H1 (cell line): ENCODE results near the gene MSANTD7. TPM values are rescaled to one million over a fixed set of nuclear protein-coding genes. Genes with fewer than 3 reads are reported as not detected.

Experiments
- CTCF ChIA-PET: fragments of 300-600 bp; sonication (Branson Sonifier 250); formaldehyde crosslinking; loops from one replicate; lab custom pipeline; 2021; ENCODE audit not compliant: partially characterized antibody; lab: Charles Lee
- POLR2A ChIA-PET: fragments of 300-600 bp; sonication (Branson Sonifier 250); formaldehyde crosslinking; loops from one replicate; lab custom pipeline; 2021; ENCODE audit warnings: inconsistent platforms; ENCODE audit not compliant: partially characterized antibody; lab: Charles Lee
- DNase-seq, 2 experiments: peaks; one replicate each; pipeline versions ENCODE4 v3.0.0 to v3.0.0-alpha.2; 2010 to 2022; ENCODE audit warnings: low spot score in 2 of 2, low read depth in 1 of 2, mixed read lengths in 1 of 2
- FAIRE-seq: peaks from 2 replicates; lab custom pipeline; 2011; peaks lifted over from hg19 to GRCh38; lab: Jason Lieb, UNC
- H2AFZ ChIP-seq: 2 replicates; pipeline ENCODE4 v1.8.1; 2012; ENCODE audit warnings: low read length, inconsistent platforms
- H2AK5ac ChIP-seq: 2 replicates; pipeline ENCODE4 v1.6.1; 2013; ENCODE audit warnings: low read depth, low read length
- H2BK120ac ChIP-seq: replicated peaks from 2 replicates; pipeline ENCODE3; 2013; ENCODE audit warnings: low read depth, low read length, inconsistent platforms
- H2BK12ac ChIP-seq: 2 replicates; pipeline ENCODE4 v1.6.1; 2013; ENCODE audit warnings: low read depth, low read length
- H2BK15ac ChIP-seq: 2 replicates; pipeline ENCODE4 v1.6.1; 2013; ENCODE audit warnings: low read length
- H2BK20ac ChIP-seq: 2 replicates; pipeline ENCODE4 v1.6.1; 2013; ENCODE audit warnings: low read length
- H2BK5ac ChIP-seq: 2 replicates; pipeline ENCODE4 v1.6.1; 2013; ENCODE audit warnings: low read depth, low read length
- H3K14ac ChIP-seq: 2 replicates; pipeline ENCODE4 v1.6.1; 2013; ENCODE audit warnings: inconsistent platforms; ENCODE audit not compliant: insufficient read length
- H3K18ac ChIP-seq: 2 replicates; pipeline ENCODE4 v1.6.1; 2013; ENCODE audit warnings: low read length; ENCODE audit errors: extremely low read depth
- H3K23ac ChIP-seq: 2 replicates; pipeline ENCODE4 v1.6.1; 2013; ENCODE audit warnings: inconsistent platforms; ENCODE audit not compliant: insufficient read length
- H3K23me2 ChIP-seq: 2 replicates; pipeline ENCODE4 v1.6.1; 2013; ENCODE audit warnings: low read depth, low read length
- H3K27ac ChIP-seq: 2 replicates; pipeline ENCODE4 v1.6.1; 2011; ENCODE audit warnings: low read depth, low read length, inconsistent platforms
- H3K27me3 ChIP-seq, 4 experiments: replicated peaks in 1 of 4; 1 replicate in 1 of 4; 2 replicates in 3 of 4; pipeline versions ENCODE4 v1.6.1 to v1.8.1; 2011 to 2013; ENCODE audit warnings: low read length in 3 of 4, mild to moderate bottlenecking in 3 of 4, inconsistent platforms in 2 of 4, mixed read lengths in 2 of 4, moderate library complexity in 1 of 4; ENCODE audit not compliant: control insufficient read depth in 3 of 4, insufficient read depth in 3 of 4; ENCODE audit errors: extremely low read depth in 1 of 4
- H3K36me3 ChIP-seq, 4 experiments: 2 replicates each; pipeline versions ENCODE4 v1.6.1 to v1.8.1; 2011 to 2013; ENCODE audit warnings: mild to moderate bottlenecking in 4 of 4, low read length in 3 of 4, moderate library complexity in 2 of 4, control low read depth in 1 of 4, inconsistent platforms in 1 of 4; ENCODE audit not compliant: insufficient read depth in 4 of 4, control insufficient read depth in 2 of 4
- H3K4ac ChIP-seq: replicated peaks from 2 replicates; pipeline ENCODE3; 2013; ENCODE audit warnings: low read length, low read depth, mixed read lengths, inconsistent platforms; ENCODE audit not compliant: insufficient read length
- H3K4me1 ChIP-seq, 4 experiments: replicated peaks in 1 of 4; 1 replicate in 1 of 4; 2 replicates in 3 of 4; pipeline versions ENCODE4 v1.6.1 to v1.8.1; 2011 to 2013; ENCODE audit warnings: low read length in 3 of 4, inconsistent platforms in 2 of 4, mixed read lengths in 1 of 4; ENCODE audit not compliant: insufficient read depth in 4 of 4, control insufficient read depth in 3 of 4
- H3K4me2 ChIP-seq, 2 experiments: 2 replicates each; pipeline versions ENCODE4 v1.6.1 to v1.8.1; 2011 to 2013; ENCODE audit warnings: low read depth in 2 of 2, low read length in 2 of 2, control low read depth in 1 of 2, inconsistent platforms in 1 of 2, mild to moderate bottlenecking in 1 of 2; ENCODE audit not compliant: insufficient read depth in 1 of 2
- H3K4me3 ChIP-seq, 4 experiments: fragments of 200-600, 300-600 bp in 1 of 4; sonication (generic), shearing (Covaris generic), sonication (Bioruptor Twin) in 1 of 4; 2 replicates each; pipeline versions ENCODE4 v1.5.1 to v1.8.1; 2011 to 2016; ENCODE audit warnings: low read length in 4 of 4, low read depth in 3 of 4, control low read depth in 2 of 4, inconsistent platforms in 2 of 4, mild to moderate bottlenecking in 2 of 4, mixed read lengths in 1 of 4, moderate library complexity in 1 of 4; ENCODE audit not compliant: insufficient read depth in 2 of 4; ENCODE audit errors: extremely low read depth in 1 of 4
- H3K56ac ChIP-seq: replicated peaks from 2 replicates; pipeline ENCODE3; 2013; ENCODE audit warnings: low read depth, mild to moderate bottlenecking, mixed read lengths, low read length, inconsistent platforms; ENCODE audit not compliant: insufficient read length
- H3K79me1 ChIP-seq: 2 replicates; pipeline ENCODE4 v1.6.1; 2013; ENCODE audit warnings: low read depth, low read length, control low read depth
- H3K79me2 ChIP-seq, 2 experiments: 2 replicates each; pipeline versions ENCODE4 v1.6.1 to v1.8.1; 2012 to 2013; ENCODE audit warnings: low read length in 2 of 2, mild to moderate bottlenecking in 2 of 2, inconsistent platforms in 1 of 2; ENCODE audit not compliant: insufficient read depth in 2 of 2, control insufficient read depth in 1 of 2
- H3K9ac ChIP-seq, 4 experiments: replicated peaks in 1 of 4; 1 replicate in 1 of 4; 2 replicates in 3 of 4; pipeline versions ENCODE4 v1.6.1 to v1.8.1; 2011 to 2013; ENCODE audit warnings: low read depth in 3 of 4, low read length in 3 of 4, control low read depth in 2 of 4, mild to moderate bottlenecking in 2 of 4, moderate library complexity in 2 of 4, inconsistent platforms in 1 of 4; ENCODE audit errors: extremely low read depth in 1 of 4
- H3K9me3 ChIP-seq, 2 experiments: 2 replicates each; pipeline versions ENCODE4 v1.6.1 to v1.8.1; 2012 to 2013; ENCODE audit warnings: mild to moderate bottlenecking in 2 of 2, moderate library complexity in 2 of 2, control low read depth in 1 of 2, inconsistent platforms in 1 of 2, low read depth in 1 of 2, low read length in 1 of 2, mixed read lengths in 1 of 2; ENCODE audit not compliant: insufficient read depth in 2 of 2
- H4K20me1 ChIP-seq, 2 experiments: replicated peaks in 1 of 2; 2 replicates each; pipeline versions ENCODE3 to v1.8.1; 2011 to 2013; ENCODE audit warnings: inconsistent platforms in 2 of 2, low read length in 2 of 2, mild to moderate bottlenecking in 1 of 2; ENCODE audit not compliant: insufficient read depth in 2 of 2, control insufficient read depth in 1 of 2
- H4K5ac ChIP-seq: 2 replicates; pipeline ENCODE4 v1.6.1; 2013; ENCODE audit warnings: low read length, low read depth, mixed read lengths, inconsistent platforms; ENCODE audit not compliant: insufficient read length
- H4K8ac ChIP-seq: 2 replicates; pipeline ENCODE4 v1.8.0; 2013; ENCODE audit warnings: mild to moderate bottlenecking, moderate library complexity, low read length, inconsistent platforms; ENCODE audit not compliant: insufficient read depth; ENCODE audit errors: extremely low read depth
- H4K91ac ChIP-seq: replicated peaks from 2 replicates; pipeline ENCODE3; 2013; ENCODE audit warnings: low read length, mixed read lengths, inconsistent platforms; ENCODE audit not compliant: insufficient read length
- KDM1A ChIP-seq: fragments of 200-600, 300-600 bp; sonication (generic); IDR thresholded peaks from 2 replicates; pipeline ENCODE4 v1.7.1; 2016; ENCODE audit warnings: mild to moderate bottlenecking, low read length, borderline replicate concordance
- KDM5A ChIP-seq: fragments of 200-600 bp; IDR thresholded peaks from 2 replicates; pipeline ENCODE4 v1.7.1; 2012; ENCODE audit warnings: mild to moderate bottlenecking, low read length, inconsistent platforms, mixed read lengths
- NRF1 ChIP-seq: IDR thresholded peaks from 2 replicates; pipeline ENCODE4 v1.6.1; 2011; ENCODE audit warnings: mild to moderate bottlenecking, low read depth, low read length, improper control_type of control experiment
- RAD21 ChIP-seq, 2 experiments: IDR thresholded peaks in 1 of 2; conservative IDR thresholded peaks in 1 of 2; 2 replicates each; pipeline ENCODE4 v1.6.1; 2011; ENCODE audit warnings: low read depth in 2 of 2, low read length in 2 of 2, improper control_type of control experiment in 1 of 2, inconsistent platforms in 1 of 2, mild to moderate bottlenecking in 1 of 2, moderate library complexity in 1 of 2
- RFX5 ChIP-seq: IDR thresholded peaks from 2 replicates; pipeline ENCODE4 v1.6.1; 2011; ENCODE audit warnings: low read depth, low read length, improper control_type of control experiment, borderline replicate concordance
- SIN3A ChIP-seq, 2 experiments: IDR thresholded peaks in 1 of 2; conservative IDR thresholded peaks in 1 of 2; 2 replicates each; pipeline ENCODE4 v1.6.1; 2011 to 2012; ENCODE audit warnings: low read length in 2 of 2, improper control_type of control experiment in 1 of 2, low read depth in 1 of 2, mild to moderate bottlenecking in 1 of 2
- SRF ChIP-seq: IDR thresholded peaks from 2 replicates; pipeline ENCODE4 v1.6.1; 2011; ENCODE audit warnings: mild to moderate bottlenecking, low read depth, low read length, moderate library complexity
- TAF7 ChIP-seq: optimal IDR thresholded peaks from 2 replicates; pipeline ENCODE3; 2011; ENCODE audit warnings: low read depth, mild to moderate bottlenecking, inconsistent platforms, low read length, moderate library complexity, borderline replicate concordance
- TEAD4 ChIP-seq: IDR thresholded peaks from 2 replicates; pipeline ENCODE4 v1.6.1; 2012; ENCODE audit warnings: low read depth, low read length, inconsistent platforms, mixed read lengths
- WGBS, 2 experiments: shearing (Covaris generic) in 1 of 2; methylation state at CpG; one replicate each; pipeline versions ENCODE4 v1.1.6 to v1.1.7; 2013 to 2015; ENCODE audit warnings: low lambda C conversion rate in 2 of 2, mixed read lengths in 2 of 2, inconsistent platforms in 1 of 2, low coverage in 1 of 2, missing lambda C conversion rate in 1 of 2; ENCODE audit not compliant: insufficient replicate concordance in 2 of 2, insufficient coverage in 1 of 2, insufficient read length in 1 of 2; ENCODE audit errors: extremely low coverage in 1 of 2, missing lambda C conversion rate in 1 of 2; 5-methylcytosine and 5-hydroxymethylcytosine counted together
- polyA plus RNA-seq, 7 experiments: library from polyadenylated mRNA; depleted of rRNA in 3 of 7; stranded (reverse) in 5 of 7; unstranded in 2 of 7; fragments of >200 nt in 5 of 7; fragments of 200-250 nt in 2 of 7; gene quantifications; 1 replicate in 5 of 7; 2 replicates in 1 of 7; 4 replicates in 1 of 7; pipeline versions ENCODE4 v1.2.1 to v1.2.3, GENCODE V29; 2011 to 2013; ENCODE audit warnings: missing spikeins in 2 of 7, mixed read lengths in 2 of 7
- total RNA-seq: library from RNA; stranded (reverse); fragmentation: NEBNext Ultra II Directional; extraction: Animal tissue kit (Norgen Biotek cat#: 25700); gene quantifications from 2 replicates; pipeline ENCODE4 v1.2.1, GENCODE V29; 2021

Gene MSANTD7
- total and polyA plus RNA-seq, 2 of the 8 experiments (the other 6 are each of a cell fraction or from before 2014, with no cell fraction given) = 5.0 to 15.2 TPM

- CTCF ChIA-PET = interaction anchor here (0.8 to 3.3 kb wide), 6 partner anchors 11 to 221 kb away, joined by 3 to 19 read pairs (median 4); no protein-coding TSS in a partner anchor
- peak within 1 kb of the TSS; percentile 97 for H3K18ac ChIP-seq
- H4K5ac ChIP-seq = peak within 1 kb of the TSS; percentile 94
- H2BK12ac ChIP-seq = peak within 1 kb of the TSS; percentile 73; the same call in 1 of the 2 replicates
- H4K20me1 ChIP-seq = peaks cover 8 to 13% of the 10 kb centered on the region in 2 experiments
- H2AK5ac ChIP-seq = no peak within 1 kb of the TSS
- WGBS, 2 experiments = 2% methylated on average over 79 of the region's 102 CpGs; no CpG with 5 or more reads in 1 of the 2 experiments
- peak within 1 kb of the TSS; percentile 68 to 80 for H3K4me2 ChIP-seq
- H3K27ac ChIP-seq = peak within 1 kb of the TSS; percentile 92
- H3K27me3 ChIP-seq = no peaks in the 10 kb centered on the region
- peaks cover 9 to 50% of the 10 kb centered on the region in 2 experiments for H3K79me2 ChIP-seq
- no peak within 1 kb of the TSS for H2BK20ac ChIP-seq
- no peak within 1 kb of the TSS for H3K14ac ChIP-seq
- H2BK120ac ChIP-seq = peak within 1 kb of the TSS; percentile 21
- POLR2A ChIA-PET = interaction anchor here (0.5 to 2.3 kb wide), 23 partner anchors 10 to 693 kb away, joined by 3 to 32 read pairs (median 4); partner anchors contain the start of genes CDNF, DCLRE1C, HSPA14 and MEIG1
- H3K79me1 ChIP-seq = no peaks in the 10 kb centered on the region; the same call in 1 of the 2 replicates
- no peak within 1 kb of the TSS for H2BK15ac ChIP-seq
- peaks cover 0 to 10% (median 1%) of the 10 kb centered on the region in 4 experiments; a peak in 3 of 8 replicates for H3K36me3 ChIP-seq
- peaks cover 7% of the 10 kb centered on the region for H3K23me2 ChIP-seq
- peak; percentile 87 to 98 for DNase-seq
- peak within 1 kb of the TSS; percentile 90 for H2BK5ac ChIP-seq
- peaks cover 3 to 11% (median 7%) of the 10 kb centered on the region in 4 experiments; a peak in 6 of 7 replicates for H3K4me1 ChIP-seq
- no peak within 1 kb of the TSS for H3K23ac ChIP-seq
- no peak for FAIRE-seq
- H3K9ac ChIP-seq = peak within 1 kb of the TSS; percentile 92 to 99 (median 94)
- H3K56ac ChIP-seq = peak within 1 kb of the TSS; percentile 97
- H2AFZ ChIP-seq = 0 out of 2 replicates have a peak within 1 kb of the TSS, but pooled peaks have one; percentile 60
- peak within 1 kb of the TSS; percentile 93; the same call in 1 of the 2 replicates for H4K8ac ChIP-seq
- H4K91ac ChIP-seq = peak within 1 kb of the TSS; percentile 93
- peak within 1 kb of the TSS; percentile 96 for H3K4ac ChIP-seq
- no peaks in the 10 kb centered on the region for H3K9me3 ChIP-seq
- H3K4me3 ChIP-seq = peak within 1 kb of the TSS; percentile 79 to 93 (median 88)
- TF ChIP-seq SIN3A (conservative IDR thresholded peaks at IDR 0.05 in 1 of 2, IDR thresholded peaks at IDR 0.05 in 1 of 2; ENCODE audit: low read depth in 1 of 2, low read length in 2 of 2) (peak; percentile 40 to 75; a peak in 1 of 4 replicates), KDM5A (peak; percentile 43; the same call in 1 of the 2 replicates), SRF (no peak), TEAD4 (no peak), NRF1 (peak; percentile 51; the same call in 1 of the 2 replicates), RAD21 (IDR thresholded peaks at IDR 0.05 in 1 of 2, conservative IDR thresholded peaks at IDR 0.05 in 1 of 2; ENCODE audit: low read depth in 2 of 2, low read length in 2 of 2) (no peak), RFX5 (no peak), KDM1A (no peak), TAF7 (peak; percentile 91)
These were observed 40.4 kb downstream of the MSANTD7 start, which contains the start of gene SUV39H2 for GRCh38 chr10:14878266-14879123. TSS of gene SUV39H2 (plus strand) at chr10:14878866. CDS start at chr10:14878889, 23 bp downstream.
